ELF-1 (cell line): Measurements from ENCODE around the gene TK1.
"Not testable (repeated sequence)": the region's sequence is repeated elsewhere in the genome, so short reads cannot be mapped to it uniquely, and the experiment has no call there.

Experiments used
- DNase-seq: peaks from one replicate; pipeline ENCODE4 v3.0.0-alpha.2; 2016; ENCODE audit warnings: low read depth, low spot score

Gene TK1, protein sequence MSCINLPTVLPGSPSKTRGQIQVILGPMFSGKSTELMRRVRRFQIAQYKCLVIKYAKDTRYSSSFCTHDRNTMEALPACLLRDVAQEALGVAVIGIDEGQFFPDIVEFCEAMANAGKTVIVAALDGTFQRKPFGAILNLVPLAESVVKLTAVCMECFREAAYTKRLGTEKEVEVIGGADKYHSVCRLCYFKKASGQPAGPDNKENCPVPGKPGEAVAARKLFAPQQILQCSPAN

GRCh38 chr17:78186692-78187595 is at the start of gene TK1, which contains the start of gene AFMID:
Gene TK1, minus strand, starts transcription at chr17:78187052. Its CDS starts 58 bp downstream, at chr17:78186994.
Gene AFMID, plus strand, starts transcription at chr17:78187362. Its CDS starts 9 bp downstream, at chr17:78187371.
- peak; percentile 100 for DNase-seq

DNA sequence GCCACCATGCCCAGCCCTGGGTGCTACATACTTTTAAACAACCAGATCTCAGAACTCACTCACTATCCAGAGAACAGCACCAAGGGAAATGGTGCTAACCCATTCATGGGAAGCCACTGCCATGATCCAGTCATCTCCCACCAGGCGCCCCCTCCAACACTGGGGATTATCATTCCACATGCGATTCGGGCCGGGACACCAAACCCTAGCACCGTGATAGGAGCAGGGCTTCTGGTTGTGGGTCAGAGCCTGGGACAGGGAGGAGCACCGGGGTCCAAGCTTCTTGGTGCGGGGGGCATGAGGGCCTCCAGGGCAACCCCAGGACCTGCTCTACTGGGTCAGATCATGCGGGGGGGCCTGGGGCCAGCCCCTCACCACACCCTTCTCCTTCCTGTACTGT is 49.0 kb upstream of the TK1 start:
- DNase-seq = no peak

DNA sequence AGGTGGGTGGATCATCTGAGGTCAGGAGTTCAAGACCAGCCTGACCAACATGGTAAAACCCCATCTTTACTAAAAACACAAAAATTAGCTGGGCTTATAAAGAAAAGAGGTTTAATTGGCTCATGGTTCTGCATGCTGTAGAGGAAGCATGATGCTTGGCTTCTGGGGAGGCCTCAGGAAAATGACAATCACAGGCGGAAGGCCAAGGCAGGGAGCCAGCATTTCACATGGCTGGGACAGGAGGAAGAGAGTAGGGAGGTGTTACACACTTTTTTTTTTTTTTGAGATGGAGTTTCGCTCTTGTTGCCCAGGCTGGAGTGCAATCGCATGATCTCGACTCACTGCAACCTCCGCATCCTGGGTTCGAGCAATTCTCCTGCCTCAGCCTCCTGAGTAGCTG is 48.2 kb upstream of the TK1 start:
- not testable (repeated sequence) for DNase-seq

DNA sequence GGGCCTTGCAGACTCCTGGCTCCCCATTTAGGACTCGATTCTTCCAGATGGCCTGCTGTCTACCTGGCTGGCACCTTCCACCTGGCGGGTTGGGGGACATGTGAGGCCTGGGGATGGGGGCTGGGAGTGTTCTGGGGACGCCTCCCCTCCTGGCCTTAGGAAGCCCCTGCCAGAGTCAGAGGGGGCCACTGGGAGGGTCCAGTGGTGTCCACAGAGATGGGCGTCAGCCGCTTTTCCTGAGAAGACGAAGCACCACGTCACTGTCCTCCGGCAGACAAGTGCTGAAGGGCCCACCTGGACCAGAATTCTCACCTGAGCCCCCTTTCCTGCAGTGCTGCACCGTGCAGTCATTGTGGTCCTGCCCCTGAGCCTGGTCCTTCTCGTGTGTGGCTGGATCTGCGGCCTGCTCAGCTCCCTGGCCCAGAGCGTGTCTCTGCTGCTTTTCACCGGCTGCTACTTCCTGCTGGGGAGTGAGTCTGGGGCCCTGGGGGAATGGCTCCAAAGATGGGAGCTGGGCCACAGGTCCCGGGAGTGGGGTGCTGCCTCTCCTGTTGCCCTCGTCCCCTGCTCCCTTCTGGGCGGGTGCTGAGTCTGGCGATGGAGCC is 47.5 kb upstream of the TK1 start:
- DNase-seq = no peak

GRCh38 chr17:78233678-78234077 is 46.8 kb upstream of the TK1 start:
- DNase-seq = no peak

DNA sequence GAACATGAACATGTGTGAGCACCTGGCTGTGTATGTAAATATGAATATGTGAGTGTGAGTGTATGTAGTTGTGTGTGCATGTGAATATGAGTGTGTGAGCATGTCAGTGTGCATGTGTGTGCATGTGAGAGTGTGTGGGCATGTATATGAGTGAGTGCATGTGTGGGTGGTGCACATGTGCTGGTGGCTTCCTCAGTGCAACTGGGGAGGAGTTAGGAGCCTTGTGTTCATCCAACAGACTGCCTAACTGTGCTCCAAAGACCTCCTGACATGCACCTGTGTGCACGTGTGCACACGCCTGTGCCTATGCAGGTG is 46.0 kb upstream of the TK1 start:
- DNase-seq = no peak

- DNase-seq = no peak
Measured at GRCh38 chr17:78231991-78232858, 45.4 kb upstream of the TK1 start.

DNA sequence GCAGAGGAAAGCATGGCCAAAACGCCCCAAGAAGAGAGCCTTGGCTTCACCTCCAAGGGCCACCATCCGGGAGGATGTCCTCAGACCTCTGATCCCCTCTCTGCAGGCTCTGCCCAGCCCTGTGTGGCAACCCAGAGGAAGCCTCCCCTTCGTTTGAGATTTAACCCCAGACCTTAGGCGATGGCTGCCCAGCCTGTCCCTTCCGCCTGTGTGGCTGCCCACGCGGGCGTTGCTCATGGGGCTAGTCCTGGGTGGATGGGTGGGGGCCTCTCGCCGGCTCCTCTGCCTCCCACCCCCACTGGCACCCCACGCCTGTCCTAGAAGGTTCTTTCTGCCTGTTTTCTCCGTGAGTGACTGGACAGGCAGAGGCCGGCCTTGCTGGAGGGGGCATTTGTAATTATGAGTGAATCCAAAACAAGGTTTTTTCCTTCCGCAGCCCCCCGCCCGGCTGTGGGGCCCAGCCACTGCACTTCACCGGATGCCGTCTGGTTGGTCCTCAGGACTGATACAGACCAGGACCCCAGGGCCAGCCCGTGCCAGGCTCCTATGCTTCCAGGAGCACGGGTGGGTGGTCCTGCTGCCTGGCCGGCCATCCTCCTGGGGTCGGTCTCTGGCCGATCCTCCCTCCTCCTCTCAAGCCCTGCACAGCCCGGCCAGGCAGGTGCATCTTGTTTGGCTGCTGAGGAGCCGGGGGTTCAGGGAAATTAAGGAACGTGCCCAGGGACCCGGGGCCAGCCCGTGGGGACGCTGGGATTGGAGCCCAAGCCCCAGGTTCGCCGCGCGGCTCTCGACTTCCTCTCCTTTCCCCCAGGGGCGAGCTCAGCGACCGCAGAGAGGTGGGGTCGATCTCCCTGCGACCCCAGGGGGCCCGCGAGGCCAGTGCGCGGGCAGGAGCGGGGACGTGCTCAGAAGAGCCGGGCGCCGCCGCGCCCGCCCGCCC is 44.4 kb upstream of the TK1 start, which contains the start of gene TMEM235:
Gene TMEM235, plus strand, starts transcription at position 636 of the 940 bp plus-strand sequence. CDS start 393 bp downstream, outside the sequence.
- no peak for DNase-seq

DNA sequence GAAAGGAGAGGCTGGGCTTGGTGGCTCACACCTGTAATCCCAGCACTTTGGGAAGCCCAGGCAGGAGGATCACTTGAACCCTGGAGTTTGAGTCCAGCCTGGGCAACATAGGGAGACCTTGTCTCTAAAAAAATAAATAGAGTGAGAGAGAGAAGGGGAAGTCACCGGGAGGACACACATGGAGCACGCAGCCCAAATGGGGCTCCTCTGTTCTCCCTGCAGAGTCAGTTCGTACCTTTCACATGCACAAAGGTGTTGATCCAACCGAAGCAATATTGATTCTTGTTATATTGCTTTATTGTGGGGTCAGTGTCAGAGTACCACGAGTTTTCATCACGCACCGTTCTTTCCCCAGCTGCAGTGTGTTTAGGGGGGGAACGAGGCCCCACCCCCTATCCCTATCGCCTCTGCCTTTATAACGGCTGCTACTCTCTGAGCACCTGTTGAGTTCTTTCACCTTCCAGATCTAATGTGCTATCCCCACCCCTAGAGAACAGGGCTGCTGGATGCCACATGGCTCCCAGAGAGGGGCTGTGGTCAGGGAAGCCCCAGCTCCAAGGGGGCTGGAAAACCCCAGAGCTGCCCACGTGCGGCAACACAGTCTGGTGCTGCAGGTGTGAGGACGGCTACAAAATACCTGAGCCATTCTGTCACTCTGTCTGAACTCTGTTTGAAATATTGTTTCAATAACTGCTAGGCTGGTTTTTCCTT is 43.6 kb upstream of the TK1 start:
- no peak for DNase-seq

DNA sequence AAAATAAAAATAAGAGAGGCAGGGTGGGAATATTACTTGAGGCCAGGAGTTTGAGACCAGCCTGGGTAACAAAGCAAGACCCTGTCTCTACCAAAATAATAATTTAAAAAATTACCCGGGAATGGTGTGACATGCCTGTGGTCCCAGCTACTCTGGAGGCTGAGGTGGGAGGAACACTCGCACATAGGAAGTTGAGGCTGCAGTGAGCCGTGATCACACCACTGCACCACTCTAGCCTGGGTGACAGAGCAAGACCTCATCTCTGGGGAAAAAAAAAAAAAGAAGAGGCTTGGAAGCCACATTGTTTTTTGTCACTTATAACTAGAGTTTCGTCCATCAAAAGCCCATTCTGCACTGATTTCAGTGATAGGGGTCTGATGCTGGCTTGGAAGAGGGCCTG is 41.3 kb upstream of the TK1 start:
- DNase-seq = no peak

DNA sequence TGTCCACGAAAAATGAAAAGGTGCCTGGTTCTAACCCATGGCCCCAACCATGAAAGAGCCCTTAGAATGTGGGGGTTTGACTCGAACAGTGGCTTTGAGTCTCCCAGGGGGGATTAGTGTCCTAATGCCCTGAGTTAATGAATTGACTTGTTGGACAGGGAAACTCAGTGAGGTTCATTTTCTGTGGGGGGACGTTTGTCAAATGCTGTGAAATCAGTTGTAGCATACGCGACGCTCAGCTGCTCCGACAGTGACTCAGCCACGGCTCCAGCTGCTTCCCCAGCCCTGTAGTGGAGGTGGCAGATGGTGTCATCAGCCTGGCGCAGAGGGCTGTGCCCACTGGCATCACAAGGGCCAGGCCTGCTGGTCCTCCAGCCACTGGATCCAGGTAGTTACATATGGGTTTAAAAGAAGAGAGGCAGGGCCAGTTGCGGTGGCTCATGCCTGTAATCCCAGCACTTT is 40.6 kb upstream of the TK1 start:
- no peak for DNase-seq

DNA sequence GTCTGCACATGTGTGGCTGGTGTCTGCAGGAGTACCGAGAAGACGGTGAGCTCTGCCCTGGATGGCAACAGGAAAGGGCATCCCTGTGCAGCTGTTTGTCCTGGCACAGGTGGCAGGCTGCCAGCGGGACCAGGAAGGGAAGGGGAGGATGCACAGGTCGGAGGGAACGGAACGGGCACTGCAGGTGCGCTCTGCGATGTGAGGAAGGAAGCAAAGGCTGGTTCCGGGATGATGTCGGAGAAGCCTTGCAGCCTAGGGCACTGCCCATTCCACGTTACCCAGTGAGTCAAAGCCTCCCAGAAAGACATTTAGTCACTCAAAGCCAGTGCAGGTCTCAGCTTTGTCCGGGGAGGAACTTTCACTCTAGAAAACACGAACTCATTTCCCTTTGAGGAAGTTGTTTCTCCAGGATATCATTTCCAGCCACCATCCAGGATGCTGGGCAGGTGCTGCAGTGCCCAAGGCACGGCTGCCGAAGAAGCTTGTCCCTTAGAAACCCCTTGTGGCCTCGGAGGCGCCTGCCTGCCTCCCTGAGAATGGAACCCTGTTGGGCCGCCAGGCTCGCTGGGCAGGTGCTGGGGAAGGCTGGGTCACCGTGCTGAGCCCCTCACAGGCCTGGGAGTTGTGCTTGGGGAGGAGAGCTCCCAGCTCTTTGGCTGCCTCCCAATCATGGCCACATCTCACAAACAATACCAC is 40.1 kb upstream of the TK1 start:
- no peak for DNase-seq

GRCh38 chr17:78226055-78226758 is 39.4 kb upstream of the TK1 start:
- no peak for DNase-seq

DNA sequence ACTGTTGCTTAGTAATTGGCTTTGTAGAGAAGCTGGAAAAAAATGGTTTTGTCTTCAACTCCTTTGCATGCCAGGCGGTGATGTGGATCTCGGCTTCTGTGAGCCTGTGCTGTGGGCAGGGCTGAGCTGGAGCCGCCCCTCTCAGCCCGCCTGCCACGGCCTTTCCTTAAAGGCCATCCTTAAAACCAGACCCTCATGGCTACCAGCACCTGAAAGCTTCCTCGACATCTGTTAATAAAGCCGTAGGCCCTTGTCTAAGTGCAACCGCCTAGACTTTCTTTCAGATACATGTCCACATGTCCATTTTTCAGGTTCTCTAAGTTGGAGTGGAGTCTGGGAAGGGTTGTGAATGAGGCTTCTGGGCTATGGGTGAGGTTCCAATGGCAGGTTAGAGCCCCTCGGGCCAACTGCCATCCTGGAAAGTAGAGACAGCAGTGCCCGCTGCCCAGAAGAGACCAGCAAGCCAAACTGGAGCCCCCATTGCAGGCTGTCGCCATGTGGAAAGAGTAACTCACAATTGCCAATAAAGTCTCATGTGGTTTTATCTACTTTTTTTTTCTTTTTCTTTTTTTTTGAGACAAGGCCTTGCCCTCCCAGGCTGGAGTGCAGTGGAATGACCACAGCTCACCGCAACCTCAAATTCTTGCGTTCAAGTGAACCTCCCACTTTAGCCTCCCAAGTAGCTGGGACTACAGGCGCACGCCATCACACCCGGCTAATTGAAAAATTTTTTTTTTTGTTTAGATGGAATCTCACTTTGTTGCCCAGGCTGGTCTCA is 38.4 kb upstream of the TK1 start:
- no peak for DNase-seq

DNA sequence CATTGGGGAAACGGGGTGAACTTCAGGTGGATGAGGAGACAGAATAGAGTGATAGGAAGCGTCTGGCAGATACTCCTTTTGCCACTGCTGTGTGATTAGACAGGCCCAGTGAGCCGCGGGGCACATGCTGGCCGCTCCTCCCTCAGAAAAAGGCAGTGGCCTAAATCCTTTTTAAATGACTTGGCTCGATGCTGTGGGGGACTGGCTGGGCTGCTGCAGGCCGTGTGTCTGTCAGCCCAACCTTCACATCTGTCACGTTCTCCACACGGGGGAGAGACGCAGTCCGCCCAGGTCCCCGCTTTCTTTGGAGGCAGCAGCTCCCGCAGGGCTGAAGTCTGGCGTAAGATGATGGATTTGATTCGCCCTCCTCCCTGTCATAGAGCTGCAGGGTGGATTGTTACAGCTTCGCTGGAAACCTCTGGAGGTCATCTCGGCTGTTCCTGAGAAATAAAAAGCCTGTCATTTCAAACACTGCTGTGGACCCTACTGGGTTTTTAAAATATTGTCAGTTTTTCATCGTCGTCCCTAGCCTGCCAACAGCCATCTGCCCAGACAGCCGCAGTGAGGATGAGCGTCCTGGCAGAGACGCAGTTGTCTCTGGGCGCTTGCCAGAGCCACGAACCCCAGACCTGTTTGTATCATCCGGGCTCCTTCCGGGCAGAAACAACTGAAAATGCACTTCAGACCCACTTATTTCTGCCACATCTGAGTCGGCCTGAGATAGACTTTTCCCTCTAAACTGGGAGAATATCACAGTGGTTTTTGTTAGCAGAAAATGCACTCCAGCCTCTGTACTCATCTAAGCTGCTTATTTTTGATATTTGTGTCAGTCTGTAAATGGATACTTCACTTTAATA is 37.6 kb upstream of the TK1 start:
- peak; percentile 54 for DNase-seq

GRCh38 chr17:78223765-78224164 is 36.9 kb upstream of the TK1 start:
- no peak for DNase-seq

DNA sequence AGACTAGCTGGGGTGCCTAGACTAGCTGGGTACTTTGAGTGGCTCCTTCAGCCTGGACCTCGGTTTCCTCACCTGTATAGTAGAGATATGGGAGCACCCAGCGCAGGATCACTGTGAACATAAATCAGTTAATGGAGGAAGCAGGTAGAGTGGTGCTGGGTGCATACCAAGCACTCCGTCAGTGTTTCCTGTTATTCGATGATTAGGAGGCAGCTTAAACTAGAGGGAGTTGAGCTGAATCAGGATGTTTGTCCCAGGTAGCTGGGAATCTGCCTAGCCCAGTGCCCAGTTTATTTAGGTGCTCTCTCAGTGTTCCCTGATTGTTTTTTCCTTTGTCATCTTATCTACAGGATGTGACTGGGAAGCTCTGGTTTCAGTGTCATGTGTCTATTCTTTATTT is 36.2 kb upstream of the TK1 start:
- no peak for DNase-seq
